ENCODE results near the gene KNG1. TPM values are rescaled to one million over a fixed set of nuclear protein-coding genes. Genes with fewer than 3 reads are reported as not detected.

KNG1 gene
- total RNA-seq, 4 donors from 2014 or later, result not detected

DNA sequence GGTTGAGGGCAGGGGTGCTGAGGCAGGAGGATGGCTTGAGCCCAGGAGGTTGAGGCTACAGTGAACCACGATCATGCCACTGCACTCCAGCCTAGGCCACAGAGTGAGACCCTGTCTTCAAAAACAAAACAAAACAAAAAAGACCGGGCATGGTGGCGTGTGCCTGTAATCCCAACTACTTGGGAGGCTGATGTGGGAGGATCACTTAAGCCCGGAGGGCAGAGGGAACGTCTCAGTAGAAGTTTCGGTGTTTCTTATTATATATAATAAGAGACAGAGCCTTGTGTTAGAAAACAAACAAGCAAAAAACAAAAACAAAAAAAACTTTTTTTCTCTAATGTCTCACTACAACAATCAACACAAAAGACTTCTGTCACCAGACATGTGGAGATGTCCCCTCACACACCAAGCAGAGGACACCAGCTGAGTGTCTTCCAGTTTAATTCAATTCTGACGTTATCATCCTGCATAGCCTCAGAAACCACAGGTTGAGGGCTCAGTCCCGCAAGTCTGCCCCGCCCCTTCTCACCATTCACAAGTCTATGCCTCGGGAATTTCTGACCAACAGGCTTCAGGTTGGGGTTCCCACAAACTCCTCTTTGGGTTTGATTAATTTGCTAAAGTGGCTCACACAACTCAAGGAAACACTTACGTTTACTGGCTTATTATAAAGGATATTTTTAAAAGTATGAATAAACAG, 42.2 kb downstream of the KNG1 start:
- DNase-seq (ENCODE audit: low spot score in 2 of 2), result no peak
- intact Hi-C loops (cut with DNase I; ENCODE audit: low total_unique reads), result loop anchor here (10.0 kb wide), 1 partner anchor 145 kb away; the partner anchor contains the start of gene AHSG
- no peak overlapping the region for H3K4me3 ChIP-seq (ENCODE audit: low read depth, poor library complexity, severe bottlenecking)
- 79 to 83% methylated on average over 11 of the region's 11 CpGs for whole genome bisulfite sequencing, 2 donors
- TF ChIP-seq POLR2A (IDR thresholded peaks at IDR 0.05), result no peak
- TF ChIP-seq, protein P1, sequence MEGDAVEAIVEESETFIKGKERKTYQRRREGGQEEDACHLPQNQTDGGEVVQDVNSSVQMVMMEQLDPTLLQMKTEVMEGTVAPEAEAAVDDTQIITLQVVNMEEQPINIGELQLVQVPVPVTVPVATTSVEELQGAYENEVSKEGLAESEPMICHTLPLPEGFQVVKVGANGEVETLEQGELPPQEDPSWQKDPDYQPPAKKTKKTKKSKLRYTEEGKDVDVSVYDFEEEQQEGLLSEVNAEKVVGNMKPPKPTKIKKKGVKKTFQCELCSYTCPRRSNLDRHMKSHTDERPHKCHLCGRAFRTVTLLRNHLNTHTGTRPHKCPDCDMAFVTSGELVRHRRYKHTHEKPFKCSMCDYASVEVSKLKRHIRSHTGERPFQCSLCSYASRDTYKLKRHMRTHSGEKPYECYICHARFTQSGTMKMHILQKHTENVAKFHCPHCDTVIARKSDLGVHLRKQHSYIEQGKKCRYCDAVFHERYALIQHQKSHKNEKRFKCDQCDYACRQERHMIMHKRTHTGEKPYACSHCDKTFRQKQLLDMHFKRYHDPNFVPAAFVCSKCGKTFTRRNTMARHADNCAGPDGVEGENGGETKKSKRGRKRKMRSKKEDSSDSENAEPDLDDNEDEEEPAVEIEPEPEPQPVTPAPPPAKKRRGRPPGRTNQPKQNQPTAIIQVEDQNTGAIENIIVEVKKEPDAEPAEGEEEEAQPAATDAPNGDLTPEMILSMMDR (IDR thresholded peaks at IDR 0.05), result no peak

GRCh38 chr3:186760141-186760833, 43.1 kb downstream of the KNG1 start:
- no peak for DNase-seq (ENCODE audit: low spot score in 2 of 2)
- no peak overlapping the region for H3K4me3 ChIP-seq (ENCODE audit: low read depth, poor library complexity, severe bottlenecking)
- intact Hi-C loops (cut with DNase I; ENCODE audit: low total_unique reads), result no loop called here
- WGBS, 2 donors, result 88 to 89% methylated on average over 10 of the region's 10 CpGs
- no peak for TF ChIP-seq POLR2A (IDR thresholded peaks at IDR 0.05)
- TF ChIP-seq, protein P1 (IDR thresholded peaks at IDR 0.05), result no peak

DNA sequence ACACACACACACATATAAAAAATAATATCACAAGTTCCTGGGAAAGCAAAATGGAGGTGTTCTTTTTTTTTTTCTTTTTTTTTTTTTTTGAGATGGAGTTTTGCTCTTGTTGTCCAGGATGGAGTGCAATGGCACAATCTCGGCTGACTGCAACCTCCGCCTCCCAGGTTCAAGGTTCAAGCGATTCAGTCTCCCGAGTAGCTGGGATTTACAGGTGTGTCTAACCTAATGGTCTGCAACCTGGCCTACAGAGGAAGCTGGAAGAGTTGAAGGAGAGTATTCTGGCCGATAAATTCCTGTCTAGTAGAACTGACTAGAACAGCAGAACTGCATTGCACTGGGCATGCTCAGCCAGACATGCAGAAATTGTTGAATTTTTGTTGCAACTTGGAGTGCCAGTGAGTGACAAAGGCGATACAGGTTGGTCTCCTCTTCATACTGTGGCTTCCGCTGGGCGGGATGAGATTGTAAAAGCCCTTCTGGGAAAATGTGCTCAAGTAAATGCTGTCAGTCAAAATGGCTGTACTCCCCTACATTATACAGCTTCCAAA, 43.8 kb downstream of the KNG1 start:
- DNase-seq (ENCODE audit: low spot score in 2 of 2), result no peak
- TF ChIP-seq, protein P1 (IDR thresholded peaks at IDR 0.05), result no peak
- TF ChIP-seq POLR2A (IDR thresholded peaks at IDR 0.05), result no peak
- no peak overlapping the region for H3K4me3 ChIP-seq (ENCODE audit: low read depth, poor library complexity, severe bottlenecking)
- 91 to 92% methylated on average over 8 of the region's 8 CpGs for WGBS, 2 donors
- intact Hi-C loops (cut with DNase I; ENCODE audit: low total_unique reads), result no loop called here

DNA sequence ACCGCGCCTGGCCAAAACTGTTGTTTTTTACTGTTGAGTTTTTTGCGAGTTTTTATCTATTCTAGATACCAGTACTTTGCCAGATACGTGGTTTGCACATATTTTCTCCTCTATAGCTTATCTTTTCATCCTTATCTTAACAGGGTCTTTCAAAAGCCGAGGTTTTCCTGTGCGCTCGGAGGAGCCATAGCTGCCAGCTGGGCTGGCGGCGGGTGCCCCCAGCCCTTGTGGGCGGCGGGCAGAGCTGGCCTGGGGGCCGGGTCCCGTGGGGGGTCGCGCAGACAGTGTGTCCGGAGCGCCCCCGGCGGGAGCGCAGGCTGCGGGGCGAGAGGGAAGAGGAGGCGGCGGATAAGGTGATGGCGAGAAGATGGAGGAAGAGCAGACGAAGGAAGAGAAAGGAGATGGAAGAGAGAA, 55.1 kb downstream of the KNG1 start:
- no peak for DNase-seq (ENCODE audit: low spot score in 2 of 2)
- peak overlapping the region; percentile 13 for H3K4me3 ChIP-seq (ENCODE audit: low read depth, poor library complexity, severe bottlenecking)
- intact Hi-C loops (cut with DNase I; ENCODE audit: low total_unique reads), result no loop called here
- 16 to 19% methylated on average over 26 of the region's 26 CpGs for WGBS, 2 donors
- no peak for TF ChIP-seq POLR2A (IDR thresholded peaks at IDR 0.05)
- TF ChIP-seq, protein P1 (IDR thresholded peaks at IDR 0.05), result no peak

DNA sequence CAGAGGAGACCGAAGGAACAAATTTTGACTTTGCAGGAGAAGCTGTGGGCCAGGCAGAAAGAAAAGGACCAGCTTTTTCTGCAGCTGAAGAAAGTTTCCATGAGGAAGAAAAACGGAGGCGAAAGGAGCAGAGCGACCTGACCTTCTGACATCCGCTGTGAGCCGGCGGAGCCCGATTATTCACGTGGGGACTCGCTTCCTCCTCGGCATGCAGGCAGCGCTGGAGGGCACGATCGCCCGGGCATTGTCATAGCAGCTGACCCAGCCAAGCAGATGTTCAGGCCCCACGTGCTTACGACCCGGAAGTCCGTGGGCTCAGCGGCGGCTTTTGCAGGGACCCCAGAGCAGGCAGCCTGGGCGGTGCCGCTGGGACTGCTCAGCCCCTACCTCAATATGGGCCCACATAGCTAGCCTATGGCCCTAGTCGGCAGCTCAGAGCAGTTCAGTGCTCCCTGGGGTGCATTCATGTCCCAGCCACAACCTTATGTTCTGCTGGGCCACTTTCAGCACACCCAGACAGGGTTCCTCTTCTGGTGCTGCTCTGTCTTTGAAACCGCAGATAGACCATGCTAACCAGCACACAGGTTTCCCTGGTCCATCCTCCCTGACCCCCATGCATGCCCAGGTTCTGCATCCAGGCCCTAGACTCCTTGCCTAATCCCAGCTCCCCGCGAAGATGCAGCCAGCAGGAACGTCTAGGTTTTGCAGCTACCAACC, 55.7 kb downstream of the KNG1 start:
- intact Hi-C loops (cut with DNase I; ENCODE audit: low total_unique reads), result no loop called here
- DNase-seq (ENCODE audit: low spot score in 2 of 2), result peak; percentile 73 to 92
- no peak for TF ChIP-seq POLR2A (IDR thresholded peaks at IDR 0.05)
- TF ChIP-seq, protein P1 (IDR thresholded peaks at IDR 0.05), result no peak
- H3K4me3 ChIP-seq (ENCODE audit: low read depth, poor library complexity, severe bottlenecking), result peak overlapping the region; percentile 13
- WGBS, 2 donors, result 17 to 18% methylated on average over 20 to 23 of the region's 28 CpGs
